Caco-2 (cell line): Measurements from ENCODE around the gene CEP83. TPM values are rescaled to one million over a fixed set of nuclear protein-coding genes. Genes with fewer than 3 reads are reported as not detected.

ENCODE experiments used
- BruUV-seq: library from RNA; stranded (reverse); fragments of 400-500 nt; replicated peaks from 2 replicates; lab custom pipeline; 2021; lab: Mats Ljungman, UMichigan
- CTCF ChIA-PET: fragments of 300-600 bp; sonication (Branson Sonifier 250); formaldehyde crosslinking; loops from one replicate; lab custom pipeline; 2022; ENCODE audit warnings: antibody characterized with exemption; lab: Charles Lee
- POLR2A ChIA-PET: fragments of 300-600 bp; sonication (Branson Sonifier 250); formaldehyde crosslinking; loops from one replicate; lab custom pipeline; 2022; ENCODE audit warnings: antibody characterized with exemption; lab: Charles Lee
- DNase-seq, 2 experiments: peaks; one replicate each; pipeline versions ENCODE4 v3.0.0 to v3.0.0-alpha.2; 2020 to 2022
- H3K27me3 ChIP-seq: replicated peaks from 2 replicates; pipeline ENCODE4 v1.6.0; 2011; ENCODE audit warnings: low read length; ENCODE audit not compliant: control insufficient read depth, insufficient read depth
- H3K36me3 ChIP-seq: 2 replicates; pipeline ENCODE4 v1.5.1; 2011; ENCODE audit warnings: low read length; ENCODE audit not compliant: control insufficient read depth, insufficient read depth
- H3K4me1 ChIP-seq: fragments of 250-450 bp; sonication (Bioruptor Pico); 2 replicates; pipeline ENCODE4 v1.5.1; 2020; ENCODE audit warnings: mild to moderate bottlenecking
- H3K4me3 ChIP-seq: 2 replicates; pipeline ENCODE4 v1.5.1; 2011; ENCODE audit warnings: low read depth, mild to moderate bottlenecking, control low read depth, low read length
- H3K9me3 ChIP-seq: fragments of 250-450 bp; sonication (Bioruptor Pico); 2 replicates; pipeline ENCODE4 v1.5.1; 2020; ENCODE audit warnings: mild to moderate bottlenecking, moderate library complexity
- H3K27ac Mint-ChIP-seq: one replicate; pipeline ENCODE4 v1.8.0; 2022; ENCODE audit warnings: mixed read lengths; ENCODE audit not compliant: unreplicated experiment
- H3K27me3 Mint-ChIP-seq: one replicate; pipeline ENCODE4 v1.8.0; 2022; ENCODE audit warnings: mixed read lengths; ENCODE audit not compliant: insufficient read depth, unreplicated experiment
- H3K36me3 Mint-ChIP-seq: one replicate; pipeline ENCODE4 v1.8.0; 2022; ENCODE audit warnings: mild to moderate bottlenecking, mixed read lengths; ENCODE audit not compliant: insufficient read depth, unreplicated experiment
- H3K4me1 Mint-ChIP-seq: one replicate; pipeline ENCODE4 v1.8.0; 2022; ENCODE audit warnings: low read depth, mixed read lengths; ENCODE audit not compliant: unreplicated experiment
- H3K4me3 Mint-ChIP-seq: one replicate; pipeline ENCODE4 v1.8.0; 2022; ENCODE audit warnings: mild to moderate bottlenecking, moderate library complexity, mixed read lengths; ENCODE audit not compliant: unreplicated experiment
- H3K9me3 Mint-ChIP-seq: one replicate; pipeline ENCODE4 v1.8.0; 2022; ENCODE audit warnings: mixed read lengths; ENCODE audit not compliant: unreplicated experiment
- intact Hi-C: fragments of 100-400 bp; cut with micrococcal nuclease; formaldehyde crosslinking; loops from one replicate; pipeline ENCODE4 v1.10.0; 2022; ENCODE audit not compliant: unreplicated experiment
- total RNA-seq: library from RNA; stranded (reverse); gene quantifications from 2 replicates; pipeline ENCODE4 v1.2.3, GENCODE V29; 2022
- TF ChIP-seq, protein P1 (sequence below), 2 experiments: fragments of 200-600 bp in 1 of 2; IDR thresholded peaks; 1 replicate in 1 of 2; 2 replicates in 1 of 2; pipeline versions ENCODE4 v1.5.1 to v1.8.0; 2011 to 2022; ENCODE audit warnings: antibody characterized with exemption in 1 of 2, control low read depth in 1 of 2, inconsistent platforms in 1 of 2, low read depth in 1 of 2, low read length in 1 of 2, mild to moderate bottlenecking in 1 of 2, moderate library complexity in 1 of 2; ENCODE audit not compliant: insufficient read depth in 1 of 2, severe bottlenecking in 1 of 2, unreplicated experiment in 1 of 2

CEP83 gene
- total RNA-seq, 1 experiment from 2014 or later = 23.3 TPM

DNA sequence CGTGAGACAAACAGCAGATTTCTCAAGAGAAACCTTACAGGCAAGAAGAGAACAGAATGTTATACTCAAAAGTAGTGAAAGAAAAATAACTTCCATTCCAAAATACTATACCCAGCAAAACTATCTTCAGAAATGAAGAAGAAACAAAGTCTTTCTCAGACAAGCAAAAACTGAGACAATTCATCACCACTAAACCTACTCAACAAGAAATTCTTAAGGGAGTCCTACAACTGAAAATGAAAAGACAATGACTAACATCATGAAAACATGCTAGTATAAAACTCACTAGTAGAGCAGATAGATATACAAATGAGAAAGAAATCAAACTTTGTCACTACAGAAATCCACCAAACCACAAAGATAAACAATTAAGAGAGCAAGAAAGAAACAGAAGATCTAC lies 106.5 kb downstream of the CEP83 start:
- no peaks in the 10 kb centered on the region for H3K27me3 Mint-ChIP-seq
- CTCF ChIA-PET = no interaction called here
- Histone ChIP-seq H3K4me1 (no peaks in the 10 kb centered on the region), H3K4me3 (no peak overlapping the region), H3K36me3 (no peaks in the 10 kb centered on the region), H3K9me3 (peaks cover 24% of the 10 kb centered on the region), H3K27me3 (no peaks in the 10 kb centered on the region)
- intact Hi-C loops = no loop called here
- TF ChIP-seq, protein P1, sequence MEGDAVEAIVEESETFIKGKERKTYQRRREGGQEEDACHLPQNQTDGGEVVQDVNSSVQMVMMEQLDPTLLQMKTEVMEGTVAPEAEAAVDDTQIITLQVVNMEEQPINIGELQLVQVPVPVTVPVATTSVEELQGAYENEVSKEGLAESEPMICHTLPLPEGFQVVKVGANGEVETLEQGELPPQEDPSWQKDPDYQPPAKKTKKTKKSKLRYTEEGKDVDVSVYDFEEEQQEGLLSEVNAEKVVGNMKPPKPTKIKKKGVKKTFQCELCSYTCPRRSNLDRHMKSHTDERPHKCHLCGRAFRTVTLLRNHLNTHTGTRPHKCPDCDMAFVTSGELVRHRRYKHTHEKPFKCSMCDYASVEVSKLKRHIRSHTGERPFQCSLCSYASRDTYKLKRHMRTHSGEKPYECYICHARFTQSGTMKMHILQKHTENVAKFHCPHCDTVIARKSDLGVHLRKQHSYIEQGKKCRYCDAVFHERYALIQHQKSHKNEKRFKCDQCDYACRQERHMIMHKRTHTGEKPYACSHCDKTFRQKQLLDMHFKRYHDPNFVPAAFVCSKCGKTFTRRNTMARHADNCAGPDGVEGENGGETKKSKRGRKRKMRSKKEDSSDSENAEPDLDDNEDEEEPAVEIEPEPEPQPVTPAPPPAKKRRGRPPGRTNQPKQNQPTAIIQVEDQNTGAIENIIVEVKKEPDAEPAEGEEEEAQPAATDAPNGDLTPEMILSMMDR (IDR thresholded peaks at IDR 0.05; ENCODE audit: insufficient read depth in 1 of 2, low read depth in 1 of 2, low read length in 1 of 2, severe bottlenecking in 1 of 2, unreplicated experiment in 1 of 2) = no peak
- H3K27ac Mint-ChIP-seq = no peak overlapping the region
- no peak overlapping the region for H3K4me3 Mint-ChIP-seq
- BruUV-seq = no TSS peak
- DNase-seq = no peak
- peaks cover 38% of the 10 kb centered on the region for H3K9me3 Mint-ChIP-seq
- peaks cover 14% of the 10 kb centered on the region for H3K36me3 Mint-ChIP-seq
- POLR2A ChIA-PET = no interaction called here
- no peaks in the 10 kb centered on the region for H3K4me1 Mint-ChIP-seq

DNA sequence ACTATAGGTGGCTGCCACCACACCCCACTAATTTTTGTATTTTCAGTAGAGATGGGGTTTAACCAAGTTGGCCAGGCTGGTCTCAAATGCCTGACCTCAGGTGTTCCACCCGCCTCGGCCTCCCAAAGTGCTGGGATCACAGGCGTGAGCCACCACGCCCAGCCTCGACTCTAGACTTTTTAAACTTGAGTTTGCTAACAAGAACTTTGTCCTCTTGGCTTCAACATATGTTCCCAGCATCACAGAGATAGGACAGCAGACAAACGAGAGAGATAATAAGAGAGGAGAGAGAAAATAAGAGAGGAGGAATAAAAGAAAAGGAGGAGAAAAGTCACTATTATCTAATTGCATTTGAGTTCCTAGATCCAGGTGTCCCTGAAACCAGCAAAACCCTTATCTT lies 119.1 kb downstream of the CEP83 start:
- Mint-ChIP-seq H3K36me3 (peaks cover 16% of the 10 kb centered on the region), H3K27me3 (no peaks in the 10 kb centered on the region), H3K4me1 (peaks cover 6% of the 10 kb centered on the region), H3K27ac (no peak overlapping the region), H3K4me3 (no peak overlapping the region), H3K9me3 (no peaks in the 10 kb centered on the region)
- Histone ChIP-seq H3K27me3 (no peaks in the 10 kb centered on the region), H3K4me3 (no peak overlapping the region), H3K36me3 (0 out of 2 replicates have a peak, but pooled peaks cover 2% of the 10 kb centered on the region), H3K9me3 (no peaks in the 10 kb centered on the region), H3K4me1 (no peaks in the 10 kb centered on the region)
- no TSS peak for BruUV-seq
- TF ChIP-seq, protein P1 (IDR thresholded peaks at IDR 0.05; ENCODE audit: insufficient read depth in 1 of 2, low read depth in 1 of 2, low read length in 1 of 2, severe bottlenecking in 1 of 2, unreplicated experiment in 1 of 2) = no peak
- intact Hi-C loops = no loop called here
- ChIA-PET CTCF (no interaction called here), POLR2A (no interaction called here)
- no peak for DNase-seq

DNA sequence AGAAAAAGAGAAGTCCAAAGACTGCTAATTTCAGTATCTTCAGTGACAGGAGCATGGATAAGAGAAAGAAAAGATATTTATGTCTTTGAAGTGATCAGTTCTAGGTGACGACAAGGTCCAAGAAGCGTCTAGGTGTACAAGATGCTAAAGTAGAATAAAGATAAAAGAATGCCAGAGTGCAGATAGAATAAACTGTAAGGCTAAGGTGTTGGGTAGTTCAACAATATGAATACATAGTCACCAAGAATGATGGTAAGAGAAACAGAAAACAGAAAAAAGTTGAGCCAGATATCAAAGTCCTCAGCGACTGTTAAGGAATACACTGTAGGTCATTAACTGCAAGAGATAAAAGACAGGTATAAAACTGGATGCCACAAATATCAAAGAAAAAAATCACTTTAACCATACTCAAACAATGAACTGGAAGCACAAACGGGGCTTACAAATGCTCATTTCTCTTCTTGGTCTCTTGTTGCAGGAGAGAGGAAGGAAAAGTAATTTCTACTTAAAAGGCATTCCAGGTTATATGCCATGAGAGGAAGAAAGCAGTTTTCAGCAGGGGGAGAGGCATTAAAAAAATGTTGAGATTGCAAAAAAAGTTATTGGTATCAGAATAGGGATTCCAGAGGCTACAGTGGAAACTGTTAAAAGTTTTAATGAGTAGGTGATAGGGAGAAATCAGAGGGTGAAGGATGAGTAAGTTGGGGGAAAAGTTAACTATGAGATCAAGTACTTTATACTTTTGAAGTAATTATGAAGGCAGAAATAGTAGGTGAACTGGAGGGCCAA lies 121.5 kb downstream of the CEP83 start:
- H3K27me3 ChIP-seq = no peaks in the 10 kb centered on the region
- H3K36me3 Mint-ChIP-seq = peaks cover 7% of the 10 kb centered on the region
- H3K9me3 ChIP-seq = no peaks in the 10 kb centered on the region
- no TSS peak for BruUV-seq
- H3K36me3 ChIP-seq = no peaks in the 10 kb centered on the region
- CTCF ChIA-PET = no interaction called here
- TF ChIP-seq, protein P1 (IDR thresholded peaks at IDR 0.05; ENCODE audit: insufficient read depth in 1 of 2, low read depth in 1 of 2, low read length in 1 of 2, severe bottlenecking in 1 of 2, unreplicated experiment in 1 of 2) = no peak
- POLR2A ChIA-PET = no interaction called here
- H3K4me3 ChIP-seq = no peak overlapping the region
- H3K27me3 Mint-ChIP-seq = no peaks in the 10 kb centered on the region
- no peaks in the 10 kb centered on the region for H3K4me1 ChIP-seq
- intact Hi-C loops = no loop called here
- H3K9me3 Mint-ChIP-seq = no peaks in the 10 kb centered on the region
- no peak overlapping the region for H3K4me3 Mint-ChIP-seq
- H3K4me1 Mint-ChIP-seq = peaks cover 6% of the 10 kb centered on the region
- no peak for DNase-seq
- no peak overlapping the region for H3K27ac Mint-ChIP-seq
